H1 (cell line): ENCODE results near the gene UBE2J1. TPM values are rescaled to one million over a fixed set of nuclear protein-coding genes. Genes with fewer than 3 reads are reported as not detected.

Source experiments
- CTCF ChIA-PET: fragments of 300-600 bp; sonication (Branson Sonifier 250); formaldehyde crosslinking; loops from one replicate; lab custom pipeline; 2021; ENCODE audit not compliant: partially characterized antibody; lab: Charles Lee
- POLR2A ChIA-PET: fragments of 300-600 bp; sonication (Branson Sonifier 250); formaldehyde crosslinking; loops from one replicate; lab custom pipeline; 2021; ENCODE audit warnings: inconsistent platforms; ENCODE audit not compliant: partially characterized antibody; lab: Charles Lee
- DNase-seq, 2 experiments: peaks; one replicate each; pipeline versions ENCODE4 v3.0.0 to v3.0.0-alpha.2; 2010 to 2022; ENCODE audit warnings: low spot score in 2 of 2, low read depth in 1 of 2, mixed read lengths in 1 of 2
- FAIRE-seq: peaks from 2 replicates; lab custom pipeline; 2011; peaks lifted over from hg19 to GRCh38; lab: Jason Lieb, UNC
- H2AFZ ChIP-seq: 2 replicates; pipeline ENCODE4 v1.8.1; 2012; ENCODE audit warnings: low read length, inconsistent platforms
- H2AK5ac ChIP-seq: 2 replicates; pipeline ENCODE4 v1.6.1; 2013; ENCODE audit warnings: low read depth, low read length
- H2BK120ac ChIP-seq: replicated peaks from 2 replicates; pipeline ENCODE3; 2013; ENCODE audit warnings: low read depth, low read length, inconsistent platforms
- H2BK12ac ChIP-seq: 2 replicates; pipeline ENCODE4 v1.6.1; 2013; ENCODE audit warnings: low read depth, low read length
- H2BK15ac ChIP-seq: 2 replicates; pipeline ENCODE4 v1.6.1; 2013; ENCODE audit warnings: low read length
- H2BK20ac ChIP-seq: 2 replicates; pipeline ENCODE4 v1.6.1; 2013; ENCODE audit warnings: low read length
- H2BK5ac ChIP-seq: 2 replicates; pipeline ENCODE4 v1.6.1; 2013; ENCODE audit warnings: low read depth, low read length
- H3K14ac ChIP-seq: 2 replicates; pipeline ENCODE4 v1.6.1; 2013; ENCODE audit warnings: inconsistent platforms; ENCODE audit not compliant: insufficient read length
- H3K18ac ChIP-seq: 2 replicates; pipeline ENCODE4 v1.6.1; 2013; ENCODE audit warnings: low read length; ENCODE audit errors: extremely low read depth
- H3K23ac ChIP-seq: 2 replicates; pipeline ENCODE4 v1.6.1; 2013; ENCODE audit warnings: inconsistent platforms; ENCODE audit not compliant: insufficient read length
- H3K23me2 ChIP-seq: 2 replicates; pipeline ENCODE4 v1.6.1; 2013; ENCODE audit warnings: low read depth, low read length
- H3K27ac ChIP-seq: 2 replicates; pipeline ENCODE4 v1.6.1; 2011; ENCODE audit warnings: low read depth, low read length, inconsistent platforms
- H3K27me3 ChIP-seq, 4 experiments: replicated peaks in 1 of 4; 1 replicate in 1 of 4; 2 replicates in 3 of 4; pipeline versions ENCODE4 v1.6.1 to v1.8.1; 2011 to 2013; ENCODE audit warnings: low read length in 3 of 4, mild to moderate bottlenecking in 3 of 4, inconsistent platforms in 2 of 4, mixed read lengths in 2 of 4, moderate library complexity in 1 of 4; ENCODE audit not compliant: control insufficient read depth in 3 of 4, insufficient read depth in 3 of 4; ENCODE audit errors: extremely low read depth in 1 of 4
- H3K36me3 ChIP-seq, 4 experiments: 2 replicates each; pipeline versions ENCODE4 v1.6.1 to v1.8.1; 2011 to 2013; ENCODE audit warnings: mild to moderate bottlenecking in 4 of 4, low read length in 3 of 4, moderate library complexity in 2 of 4, control low read depth in 1 of 4, inconsistent platforms in 1 of 4; ENCODE audit not compliant: insufficient read depth in 4 of 4, control insufficient read depth in 2 of 4
- H3K4ac ChIP-seq: replicated peaks from 2 replicates; pipeline ENCODE3; 2013; ENCODE audit warnings: low read length, low read depth, mixed read lengths, inconsistent platforms; ENCODE audit not compliant: insufficient read length
- H3K4me1 ChIP-seq, 4 experiments: replicated peaks in 1 of 4; 1 replicate in 1 of 4; 2 replicates in 3 of 4; pipeline versions ENCODE4 v1.6.1 to v1.8.1; 2011 to 2013; ENCODE audit warnings: low read length in 3 of 4, inconsistent platforms in 2 of 4, mixed read lengths in 1 of 4; ENCODE audit not compliant: insufficient read depth in 4 of 4, control insufficient read depth in 3 of 4
- H3K4me2 ChIP-seq, 2 experiments: 2 replicates each; pipeline versions ENCODE4 v1.6.1 to v1.8.1; 2011 to 2013; ENCODE audit warnings: low read depth in 2 of 2, low read length in 2 of 2, control low read depth in 1 of 2, inconsistent platforms in 1 of 2, mild to moderate bottlenecking in 1 of 2; ENCODE audit not compliant: insufficient read depth in 1 of 2
- H3K4me3 ChIP-seq, 4 experiments: fragments of 200-600, 300-600 bp in 1 of 4; sonication (generic), shearing (Covaris generic), sonication (Bioruptor Twin) in 1 of 4; 2 replicates each; pipeline versions ENCODE4 v1.5.1 to v1.8.1; 2011 to 2016; ENCODE audit warnings: low read length in 4 of 4, low read depth in 3 of 4, control low read depth in 2 of 4, inconsistent platforms in 2 of 4, mild to moderate bottlenecking in 2 of 4, mixed read lengths in 1 of 4, moderate library complexity in 1 of 4; ENCODE audit not compliant: insufficient read depth in 2 of 4; ENCODE audit errors: extremely low read depth in 1 of 4
- H3K56ac ChIP-seq: replicated peaks from 2 replicates; pipeline ENCODE3; 2013; ENCODE audit warnings: low read depth, mild to moderate bottlenecking, mixed read lengths, low read length, inconsistent platforms; ENCODE audit not compliant: insufficient read length
- H3K79me1 ChIP-seq: 2 replicates; pipeline ENCODE4 v1.6.1; 2013; ENCODE audit warnings: low read depth, low read length, control low read depth
- H3K79me2 ChIP-seq, 2 experiments: 2 replicates each; pipeline versions ENCODE4 v1.6.1 to v1.8.1; 2012 to 2013; ENCODE audit warnings: low read length in 2 of 2, mild to moderate bottlenecking in 2 of 2, inconsistent platforms in 1 of 2; ENCODE audit not compliant: insufficient read depth in 2 of 2, control insufficient read depth in 1 of 2
- H3K9ac ChIP-seq, 4 experiments: replicated peaks in 1 of 4; 1 replicate in 1 of 4; 2 replicates in 3 of 4; pipeline versions ENCODE4 v1.6.1 to v1.8.1; 2011 to 2013; ENCODE audit warnings: low read depth in 3 of 4, low read length in 3 of 4, control low read depth in 2 of 4, mild to moderate bottlenecking in 2 of 4, moderate library complexity in 2 of 4, inconsistent platforms in 1 of 4; ENCODE audit errors: extremely low read depth in 1 of 4
- H3K9me3 ChIP-seq, 2 experiments: 2 replicates each; pipeline versions ENCODE4 v1.6.1 to v1.8.1; 2012 to 2013; ENCODE audit warnings: mild to moderate bottlenecking in 2 of 2, moderate library complexity in 2 of 2, control low read depth in 1 of 2, inconsistent platforms in 1 of 2, low read depth in 1 of 2, low read length in 1 of 2, mixed read lengths in 1 of 2; ENCODE audit not compliant: insufficient read depth in 2 of 2
- H4K20me1 ChIP-seq, 2 experiments: replicated peaks in 1 of 2; 2 replicates each; pipeline versions ENCODE3 to v1.8.1; 2011 to 2013; ENCODE audit warnings: inconsistent platforms in 2 of 2, low read length in 2 of 2, mild to moderate bottlenecking in 1 of 2; ENCODE audit not compliant: insufficient read depth in 2 of 2, control insufficient read depth in 1 of 2
- H4K5ac ChIP-seq: 2 replicates; pipeline ENCODE4 v1.6.1; 2013; ENCODE audit warnings: low read length, low read depth, mixed read lengths, inconsistent platforms; ENCODE audit not compliant: insufficient read length
- H4K8ac ChIP-seq: 2 replicates; pipeline ENCODE4 v1.8.0; 2013; ENCODE audit warnings: mild to moderate bottlenecking, moderate library complexity, low read length, inconsistent platforms; ENCODE audit not compliant: insufficient read depth; ENCODE audit errors: extremely low read depth
- H4K91ac ChIP-seq: replicated peaks from 2 replicates; pipeline ENCODE3; 2013; ENCODE audit warnings: low read length, mixed read lengths, inconsistent platforms; ENCODE audit not compliant: insufficient read length
- ATF3 ChIP-seq: IDR thresholded peaks from 2 replicates; pipeline ENCODE4 v1.6.1; 2011; ENCODE audit warnings: low read depth, mild to moderate bottlenecking, low read length; ENCODE audit not compliant: insufficient read depth
- CBX8 ChIP-seq: fragments of 300-800, 300-1000 bp; sonication (generic); IDR thresholded peaks from 2 replicates; pipeline ENCODE4 v1.7.1; 2016; ENCODE audit warnings: low read depth, low read length, borderline replicate concordance
- CREB1 ChIP-seq: IDR thresholded peaks from 2 replicates; pipeline ENCODE4 v1.6.1; 2012; ENCODE audit warnings: inconsistent platforms
- EP300 ChIP-seq, 2 experiments: IDR thresholded peaks; 1 replicate in 1 of 2; 2 replicates in 1 of 2; pipeline ENCODE4 v1.6.1; 2011 to 2012; ENCODE audit warnings: low read depth in 2 of 2, low read length in 2 of 2, mild to moderate bottlenecking in 2 of 2, borderline replicate concordance in 1 of 2, inconsistent platforms in 1 of 2, moderate library complexity in 1 of 2
- EZH2 ChIP-seq: fragments of 200-600 bp; sonication (generic); IDR thresholded peaks from 2 replicates; pipeline ENCODE4 v1.7.1; 2012; ENCODE audit warnings: low read depth, mild to moderate bottlenecking, moderate library complexity, low read length, inconsistent platforms; ENCODE audit not compliant: severe bottlenecking
- JUN ChIP-seq: IDR thresholded peaks from 2 replicates; pipeline ENCODE4 v1.6.1; 2011; ENCODE audit warnings: low read depth, mild to moderate bottlenecking, improper control_type of control experiment, low read length
- JUND ChIP-seq: IDR thresholded peaks from 2 replicates; pipeline ENCODE4 v1.6.1; 2011; ENCODE audit warnings: mild to moderate bottlenecking, improper control_type of control experiment, low read length
- POLR2AphosphoS5 ChIP-seq: IDR thresholded peaks from 2 replicates; pipeline ENCODE4 v1.6.1; 2011; ENCODE audit warnings: low read depth, low read length
- RXRA ChIP-seq: IDR thresholded peaks from 2 replicates; pipeline ENCODE4 v1.6.1; 2011; ENCODE audit warnings: low read depth, mild to moderate bottlenecking, low read length, moderate library complexity; ENCODE audit not compliant: insufficient read depth
- SP1 ChIP-seq: IDR thresholded peaks from 2 replicates; pipeline ENCODE4 v1.6.1; 2011; ENCODE audit warnings: low read depth, low read length
- TEAD4 ChIP-seq: IDR thresholded peaks from 2 replicates; pipeline ENCODE4 v1.6.1; 2012; ENCODE audit warnings: low read depth, low read length, inconsistent platforms, mixed read lengths
- WGBS, 2 experiments: shearing (Covaris generic) in 1 of 2; methylation state at CpG; one replicate each; pipeline versions ENCODE4 v1.1.6 to v1.1.7; 2013 to 2015; ENCODE audit warnings: low lambda C conversion rate in 2 of 2, mixed read lengths in 2 of 2, inconsistent platforms in 1 of 2, low coverage in 1 of 2, missing lambda C conversion rate in 1 of 2; ENCODE audit not compliant: insufficient replicate concordance in 2 of 2, insufficient coverage in 1 of 2, insufficient read length in 1 of 2; ENCODE audit errors: extremely low coverage in 1 of 2, missing lambda C conversion rate in 1 of 2; 5-methylcytosine and 5-hydroxymethylcytosine counted together
- polyA plus RNA-seq, 7 experiments: library from polyadenylated mRNA; depleted of rRNA in 3 of 7; stranded (reverse) in 5 of 7; unstranded in 2 of 7; fragments of >200 nt in 5 of 7; fragments of 200-250 nt in 2 of 7; gene quantifications; 1 replicate in 5 of 7; 2 replicates in 1 of 7; 4 replicates in 1 of 7; pipeline versions ENCODE4 v1.2.1 to v1.2.3, GENCODE V29; 2011 to 2013; ENCODE audit warnings: missing spikeins in 2 of 7, mixed read lengths in 2 of 7
- total RNA-seq: library from RNA; stranded (reverse); fragmentation: NEBNext Ultra II Directional; extraction: Animal tissue kit (Norgen Biotek cat#: 25700); gene quantifications from 2 replicates; pipeline ENCODE4 v1.2.1, GENCODE V29; 2021

The UBE2J1 gene
- total and polyA plus RNA-seq, 2 of the 8 experiments (the other 6 are each of a cell fraction or from before 2014, with no cell fraction given) = 8.5 to 15.2 TPM

- no peak overlapping the region for H3K14ac ChIP-seq
- H4K5ac ChIP-seq = no peak overlapping the region
- H3K27me3 ChIP-seq = no peaks in the 10 kb centered on the region
- H3K23ac ChIP-seq = no peak overlapping the region
- H3K79me2 ChIP-seq = peaks cover 0 to 26% of the 10 kb centered on the region in 2 experiments; a peak in 2 of 4 replicates
- ChIA-PET POLR2A (interaction anchor here (0.6 to 1.4 kb wide), 3 partner anchors 8 to 210 kb away, joined by 3 read pairs; no protein-coding TSS in a partner anchor), CTCF (interaction anchor here (1.5 to 3.0 kb wide), 3 partner anchors 8 to 28 kb away, joined by 3 to 11 read pairs (median 6); no protein-coding TSS in a partner anchor)
- H3K4me1 ChIP-seq = peaks cover 0 to 7% (median 0%) of the 10 kb centered on the region in 4 experiments; a peak in 1 of 7 replicates
- no peaks in the 10 kb centered on the region for H3K9me3 ChIP-seq
- no peak overlapping the region for H3K4me3 ChIP-seq
- no peaks in the 10 kb centered on the region for H4K20me1 ChIP-seq
- FAIRE-seq (no peak), DNase-seq (no peak)
- no peaks in the 10 kb centered on the region for H3K36me3 ChIP-seq
- no peak overlapping the region for H4K91ac ChIP-seq
- no peak overlapping the region for H3K18ac ChIP-seq
- H3K23me2 ChIP-seq = no peaks in the 10 kb centered on the region
- no peak overlapping the region for H2BK5ac ChIP-seq
- H3K9ac ChIP-seq = no peak overlapping the region
- H3K27ac ChIP-seq = no peak overlapping the region
- no peak overlapping the region for H3K56ac ChIP-seq
- no peak overlapping the region for H2AFZ ChIP-seq
- H2BK20ac ChIP-seq = no peak overlapping the region
- no peak overlapping the region for H3K4ac ChIP-seq
- no peak overlapping the region for H3K4me2 ChIP-seq
- H2BK120ac ChIP-seq = no peak overlapping the region
- H3K79me1 ChIP-seq = peaks cover 5% of the 10 kb centered on the region; the same call in 1 of the 2 replicates
- H4K8ac ChIP-seq = no peak overlapping the region
- 89% methylated on average over 3 of the region's 3 CpGs; no CpG with 5 or more reads in 1 of the 2 experiments for WGBS, 2 experiments
- H2BK12ac ChIP-seq = no peak overlapping the region
- H2BK15ac ChIP-seq = no peak overlapping the region
- no peak overlapping the region for H2AK5ac ChIP-seq
- TF ChIP-seq CREB1 (no peak), JUN (no peak), CBX8 (no peak), RXRA (no peak), EP300 (IDR thresholded peaks at IDR 0.05; ENCODE audit: borderline replicate concordance in 1 of 2, low read depth in 2 of 2, low read length in 2 of 2) (no peak), JUND (no peak), ATF3 (no peak), TEAD4 (no peak), SP1 (no peak), POLR2AphosphoS5 (no peak), EZH2 (no peak)
Measured at GRCh38 chr6:89400050-89400449, 47.5 kb upstream of the UBE2J1 start.
